Measurements from ENCODE around the gene COL23A1. TPM values are rescaled to one million over a fixed set of nuclear protein-coding genes. Genes with fewer than 3 reads are reported as not detected.

Gene COL23A1
- total and polyA plus RNA-seq, 8 donors: 0.52 to 9.5 (median 7.5) TPM

DNA sequence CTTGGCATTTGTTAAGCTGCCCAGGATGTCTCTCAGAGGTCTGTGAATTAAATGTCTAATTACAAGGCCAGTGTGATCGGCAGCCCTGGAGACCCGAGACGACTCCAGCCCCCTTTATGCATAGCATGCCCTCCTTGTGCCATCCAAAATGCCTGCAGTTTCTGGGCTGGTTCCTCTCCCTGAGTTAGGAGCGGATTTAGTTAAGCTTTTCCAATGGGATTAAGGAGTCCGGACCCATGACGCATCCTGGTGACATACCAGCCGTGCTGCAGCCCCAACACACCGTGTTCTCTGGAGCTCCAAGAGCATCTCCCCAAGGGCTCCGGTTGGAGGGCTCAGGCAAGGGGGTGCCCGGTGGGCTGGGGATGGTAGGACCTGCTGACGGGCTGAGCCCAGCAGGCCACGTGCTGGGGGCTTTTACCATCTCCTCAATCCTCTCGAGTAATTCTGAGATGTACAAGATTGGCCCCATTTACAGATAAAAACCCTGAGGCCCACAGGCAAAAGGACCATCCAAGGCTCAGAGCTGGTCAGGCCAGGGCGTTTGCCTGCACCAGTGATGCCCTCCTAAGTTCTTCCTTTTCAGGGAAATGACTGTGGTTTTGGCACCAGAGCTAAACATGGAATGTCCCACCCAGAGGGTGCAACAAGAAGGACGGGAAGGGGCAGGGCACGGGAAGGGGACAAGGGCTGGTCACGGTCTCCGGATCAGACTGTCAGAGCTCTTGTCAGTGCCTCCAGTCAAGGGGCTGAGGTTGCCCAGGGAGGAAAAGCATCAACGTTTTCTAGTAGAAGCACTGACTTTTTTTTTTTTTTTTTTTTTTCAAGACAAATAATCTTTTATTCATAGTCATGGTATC lies 275.0 kb downstream of the COL23A1 start:
- TF ChIP-seq, protein P1, sequence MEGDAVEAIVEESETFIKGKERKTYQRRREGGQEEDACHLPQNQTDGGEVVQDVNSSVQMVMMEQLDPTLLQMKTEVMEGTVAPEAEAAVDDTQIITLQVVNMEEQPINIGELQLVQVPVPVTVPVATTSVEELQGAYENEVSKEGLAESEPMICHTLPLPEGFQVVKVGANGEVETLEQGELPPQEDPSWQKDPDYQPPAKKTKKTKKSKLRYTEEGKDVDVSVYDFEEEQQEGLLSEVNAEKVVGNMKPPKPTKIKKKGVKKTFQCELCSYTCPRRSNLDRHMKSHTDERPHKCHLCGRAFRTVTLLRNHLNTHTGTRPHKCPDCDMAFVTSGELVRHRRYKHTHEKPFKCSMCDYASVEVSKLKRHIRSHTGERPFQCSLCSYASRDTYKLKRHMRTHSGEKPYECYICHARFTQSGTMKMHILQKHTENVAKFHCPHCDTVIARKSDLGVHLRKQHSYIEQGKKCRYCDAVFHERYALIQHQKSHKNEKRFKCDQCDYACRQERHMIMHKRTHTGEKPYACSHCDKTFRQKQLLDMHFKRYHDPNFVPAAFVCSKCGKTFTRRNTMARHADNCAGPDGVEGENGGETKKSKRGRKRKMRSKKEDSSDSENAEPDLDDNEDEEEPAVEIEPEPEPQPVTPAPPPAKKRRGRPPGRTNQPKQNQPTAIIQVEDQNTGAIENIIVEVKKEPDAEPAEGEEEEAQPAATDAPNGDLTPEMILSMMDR (IDR thresholded peaks at IDR 0.05): no peak
- no peak overlapping the region for H3K4me3 ChIP-seq
- intact Hi-C loops (cut with DNase I): no loop called here
- H3K4me1 ChIP-seq: no peaks in the 10 kb centered on the region
- H3K9me3 ChIP-seq: no peaks in the 10 kb centered on the region
- ATAC-seq: no peak
- no peaks in the 10 kb centered on the region for H3K27me3 ChIP-seq
- H3K27ac ChIP-seq: no peak overlapping the region
- H3K36me3 ChIP-seq: no peaks in the 10 kb centered on the region
- peak in 1 of 4 donors; percentile 69 for DNase-seq

DNA sequence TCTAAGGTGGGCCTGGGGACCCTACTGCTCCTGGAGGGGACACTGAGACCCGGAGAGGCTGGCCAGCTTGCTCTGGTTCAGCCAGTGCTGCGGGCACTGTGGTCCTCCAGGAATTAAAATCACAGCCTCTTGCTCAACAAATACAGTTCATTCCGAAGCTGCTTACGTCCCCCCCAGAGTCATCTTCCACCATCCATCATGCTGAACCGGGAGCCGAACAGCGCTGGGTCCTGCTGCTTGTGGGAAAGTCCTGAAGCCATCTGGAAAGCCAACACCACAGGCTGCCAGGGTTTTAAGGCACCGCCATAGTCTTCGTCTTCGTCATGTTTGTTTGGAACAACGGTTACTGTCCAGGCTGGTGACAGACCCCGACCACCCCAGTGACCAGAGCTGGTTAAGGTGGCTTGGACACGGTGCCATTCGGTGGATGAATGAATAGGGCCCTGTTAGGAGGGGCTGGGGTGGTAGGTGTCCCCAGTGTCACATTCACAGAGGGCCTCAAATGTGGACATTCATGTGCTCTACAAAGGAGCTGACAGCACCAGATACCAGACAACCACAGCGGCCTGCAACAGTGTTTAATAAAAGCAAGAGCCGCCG lies 276.0 kb downstream of the COL23A1 start:
- ATAC-seq (no peak), DNase-seq (peak in 1 of 4 donors; percentile 37)
- TF ChIP-seq, protein P1 (IDR thresholded peaks at IDR 0.05): no peak
- Histone ChIP-seq H3K4me3 (no peak overlapping the region), H3K27ac (no peak overlapping the region), H3K36me3 (no peaks in the 10 kb centered on the region), H3K9me3 (no peaks in the 10 kb centered on the region), H3K4me1 (no peaks in the 10 kb centered on the region), H3K27me3 (no peaks in the 10 kb centered on the region)
- intact Hi-C loops (cut with DNase I): no loop called here

DNA sequence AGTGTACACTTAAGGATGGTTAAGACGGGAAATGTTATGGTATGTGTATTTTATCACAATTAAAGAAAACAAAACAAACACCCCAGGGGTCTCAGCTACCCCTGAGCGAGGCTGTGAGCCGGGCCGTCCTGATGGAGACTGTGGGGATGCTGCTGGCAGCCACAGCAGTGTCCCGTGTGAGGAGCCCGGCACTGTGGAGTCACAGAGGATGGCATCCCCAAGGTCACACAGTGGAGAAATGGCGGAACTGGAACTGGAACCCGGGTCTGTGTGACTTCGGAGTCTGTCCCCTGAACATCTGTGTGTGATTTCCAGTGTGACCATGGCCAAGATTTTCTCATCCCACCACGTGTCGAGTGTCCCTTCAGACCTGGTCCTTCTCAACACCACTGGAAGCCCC lies 276.9 kb downstream of the COL23A1 start:
- TF ChIP-seq, protein P1 (IDR thresholded peaks at IDR 0.05): no peak
- Histone ChIP-seq H3K36me3 (no peaks in the 10 kb centered on the region), H3K9me3 (no peaks in the 10 kb centered on the region), H3K27me3 (no peaks in the 10 kb centered on the region), H3K27ac (peak overlapping the region in 1 of 2 donors; percentile 60), H3K4me3 (no peak overlapping the region), H3K4me1 (no peaks in the 10 kb centered on the region)
- intact Hi-C loops (cut with DNase I): no loop called here
- peak in 1 of 4 donors; percentile 43 for DNase-seq
- ATAC-seq: no peak

DNA sequence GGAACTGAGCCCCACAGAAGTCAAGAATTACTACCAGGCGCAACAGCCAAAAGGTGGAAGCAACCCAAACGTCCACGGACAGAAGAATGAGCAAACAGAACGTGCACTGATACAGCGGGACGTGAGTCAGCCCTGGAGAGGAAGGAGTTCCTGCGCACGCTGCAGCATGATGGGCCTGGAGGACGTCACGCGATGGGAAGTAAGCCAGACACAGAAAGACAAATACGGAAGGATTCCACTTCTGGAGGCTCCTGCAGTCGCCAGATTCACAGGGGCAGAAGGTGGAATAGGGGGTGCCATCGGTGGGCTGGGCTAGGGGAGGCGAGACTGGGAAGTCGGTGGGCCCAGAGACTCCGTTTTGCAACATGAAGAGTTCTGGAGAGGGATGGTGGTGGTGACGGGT lies 277.3 kb downstream of the COL23A1 start:
- ATAC-seq: peak; percentile 70
- intact Hi-C loops (cut with DNase I): no loop called here

More for the DNA sequence above, 277.3 kb downstream of the COL23A1 start:
- no peak overlapping the region for H3K4me3 ChIP-seq
- H3K27ac ChIP-seq: peak overlapping the region in 1 of 2 donors; percentile 60
- H3K36me3 ChIP-seq: no peaks in the 10 kb centered on the region
- H3K27me3 ChIP-seq: no peaks in the 10 kb centered on the region
- no peaks in the 10 kb centered on the region for H3K9me3 ChIP-seq
- TF ChIP-seq, protein P1 (IDR thresholded peaks at IDR 0.05): no peak
- DNase-seq: peak in 2 of 4 donors; percentile 71 to 72
- H3K4me1 ChIP-seq: no peaks in the 10 kb centered on the region
